Measurements from ENCODE around the gene ROR2.

The ROR2 gene

GRCh38 chr9:91867740-91868139 lies 82.3 kb downstream of the ROR2 start:
- Mint-ChIP-seq H3K4me3 (no peak overlapping the region), H3K4me1 (no peaks in the 10 kb centered on the region), H3K27me3 (peaks cover 14% of the 10 kb centered on the region), H3K36me3 (ENCODE audit: low read depth) (no peaks in the 10 kb centered on the region), H3K27ac (no peak overlapping the region), H3K9me3 (no peaks in the 10 kb centered on the region)
- DNase-seq: no peak
- ATAC-seq: no peak

- Mint-ChIP-seq H3K36me3 (ENCODE audit: low read depth) (no peaks in the 10 kb centered on the region), H3K27ac (no peak overlapping the region), H3K27me3 (peaks cover 14% of the 10 kb centered on the region), H3K4me1 (no peaks in the 10 kb centered on the region), H3K9me3 (no peaks in the 10 kb centered on the region), H3K4me3 (no peak overlapping the region)
- DNase-seq (no peak), ATAC-seq (no peak)
These were observed 85.0 kb downstream of the ROR2 start for GRCh38 chr9:91865041-91865440.

GRCh38 chr9:91864380-91864779 lies 85.6 kb downstream of the ROR2 start:
- Mint-ChIP-seq H3K4me3 (no peak overlapping the region), H3K4me1 (no peaks in the 10 kb centered on the region), H3K27ac (no peak overlapping the region), H3K9me3 (no peaks in the 10 kb centered on the region), H3K36me3 (ENCODE audit: low read depth) (no peaks in the 10 kb centered on the region), H3K27me3 (peaks cover 14% of the 10 kb centered on the region)
- ATAC-seq (no peak), DNase-seq (no peak)

GRCh38 chr9:91863469-91863868 lies 86.6 kb downstream of the ROR2 start:
- no peaks in the 10 kb centered on the region for H3K4me1 Mint-ChIP-seq
- H3K4me3 Mint-ChIP-seq: no peak overlapping the region
- no peak for DNase-seq
- H3K36me3 Mint-ChIP-seq (ENCODE audit: low read depth): no peaks in the 10 kb centered on the region
- ATAC-seq: no peak
- H3K27me3 Mint-ChIP-seq: peaks cover 11% of the 10 kb centered on the region
- H3K9me3 Mint-ChIP-seq: no peaks in the 10 kb centered on the region
- H3K27ac Mint-ChIP-seq: no peak overlapping the region

GRCh38 chr9:91858213-91859030 lies 91.6 kb downstream of the ROR2 start:
- Mint-ChIP-seq H3K4me1 (no peaks in the 10 kb centered on the region), H3K36me3 (ENCODE audit: low read depth) (no peaks in the 10 kb centered on the region), H3K9me3 (no peaks in the 10 kb centered on the region), H3K27ac (no peak overlapping the region), H3K4me3 (no peak overlapping the region), H3K27me3 (no peaks in the 10 kb centered on the region)
- no peak for DNase-seq
- no peak for ATAC-seq

- Mint-ChIP-seq H3K27me3 (no peaks in the 10 kb centered on the region), H3K9me3 (no peaks in the 10 kb centered on the region), H3K36me3 (ENCODE audit: low read depth) (no peaks in the 10 kb centered on the region), H3K4me3 (no peak overlapping the region), H3K4me1 (no peaks in the 10 kb centered on the region), H3K27ac (no peak overlapping the region)
- no peak for ATAC-seq
- no peak for DNase-seq
These were observed 92.5 kb downstream of the ROR2 start for GRCh38 chr9:91857291-91858212.

GRCh38 chr9:91856419-91856818 lies 93.6 kb downstream of the ROR2 start:
- ATAC-seq (peak; percentile 62), DNase-seq (no peak)
- H3K4me1 Mint-ChIP-seq: no peaks in the 10 kb centered on the region
- no peaks in the 10 kb centered on the region for H3K27me3 Mint-ChIP-seq
- no peaks in the 10 kb centered on the region for H3K36me3 Mint-ChIP-seq (ENCODE audit: low read depth)
- H3K27ac Mint-ChIP-seq: no peak overlapping the region
- H3K4me3 Mint-ChIP-seq: no peak overlapping the region
- H3K9me3 Mint-ChIP-seq: no peaks in the 10 kb centered on the region

- H3K27me3 Mint-ChIP-seq: no peaks in the 10 kb centered on the region
- ATAC-seq (no peak), DNase-seq (no peak)
- no peaks in the 10 kb centered on the region for H3K36me3 Mint-ChIP-seq (ENCODE audit: low read depth)
- H3K4me1 Mint-ChIP-seq: no peaks in the 10 kb centered on the region
- no peaks in the 10 kb centered on the region for H3K9me3 Mint-ChIP-seq
- H3K27ac Mint-ChIP-seq: no peak overlapping the region
- H3K4me3 Mint-ChIP-seq: no peak overlapping the region
These were observed 94.8 kb downstream of the ROR2 start for GRCh38 chr9:91855196-91855595.

- ATAC-seq (no peak), DNase-seq (no peak)
- Mint-ChIP-seq H3K27ac (no peak overlapping the region), H3K4me1 (no peaks in the 10 kb centered on the region), H3K36me3 (ENCODE audit: low read depth) (no peaks in the 10 kb centered on the region), H3K4me3 (no peak overlapping the region), H3K9me3 (no peaks in the 10 kb centered on the region), H3K27me3 (no peaks in the 10 kb centered on the region)
These were observed 97.2 kb downstream of the ROR2 start for GRCh38 chr9:91852801-91853347.

- Mint-ChIP-seq H3K27ac (no peak overlapping the region), H3K9me3 (no peaks in the 10 kb centered on the region), H3K36me3 (ENCODE audit: low read depth) (no peaks in the 10 kb centered on the region), H3K4me1 (peaks cover 6% of the 10 kb centered on the region), H3K4me3 (no peak overlapping the region), H3K27me3 (no peaks in the 10 kb centered on the region)
- DNase-seq (no peak), ATAC-seq (no peak)
These were observed 100.3 kb downstream of the ROR2 start for GRCh38 chr9:91849694-91850093.

GRCh38 chr9:91848146-91848545 lies 101.9 kb downstream of the ROR2 start:
- ATAC-seq: no peak

GRCh38 chr9:91847581-91848091 lies 102.4 kb downstream of the ROR2 start:
- no peak overlapping the region for H3K27ac Mint-ChIP-seq
- H3K36me3 Mint-ChIP-seq (ENCODE audit: low read depth): no peaks in the 10 kb centered on the region
- DNase-seq (no peak), ATAC-seq (no peak)
- H3K4me1 Mint-ChIP-seq: peaks cover 6% of the 10 kb centered on the region
- peaks cover 1% of the 10 kb centered on the region for H3K27me3 Mint-ChIP-seq
- no peak overlapping the region for H3K4me3 Mint-ChIP-seq
- no peaks in the 10 kb centered on the region for H3K9me3 Mint-ChIP-seq

More at GRCh38 chr9:91848146-91848545, 101.9 kb downstream of the ROR2 start:
- peaks cover 6% of the 10 kb centered on the region for H3K4me1 Mint-ChIP-seq
- H3K9me3 Mint-ChIP-seq: no peaks in the 10 kb centered on the region
- no peaks in the 10 kb centered on the region for H3K27me3 Mint-ChIP-seq
- H3K27ac Mint-ChIP-seq: no peak overlapping the region
- no peak for DNase-seq
- H3K4me3 Mint-ChIP-seq: no peak overlapping the region
- no peaks in the 10 kb centered on the region for H3K36me3 Mint-ChIP-seq (ENCODE audit: low read depth)

- Mint-ChIP-seq H3K4me1 (peaks cover 6% of the 10 kb centered on the region), H3K27me3 (peaks cover 10% of the 10 kb centered on the region), H3K4me3 (no peak overlapping the region), H3K36me3 (ENCODE audit: low read depth) (no peaks in the 10 kb centered on the region), H3K27ac (no peak overlapping the region), H3K9me3 (no peaks in the 10 kb centered on the region)
- no peak for ATAC-seq
- no peak for DNase-seq
These were observed 104.1 kb downstream of the ROR2 start for GRCh38 chr9:91845879-91846278.

GRCh38 chr9:91844701-91845291 lies 105.2 kb downstream of the ROR2 start:
- H3K4me1 Mint-ChIP-seq: peaks cover 6% of the 10 kb centered on the region
- no peaks in the 10 kb centered on the region for H3K9me3 Mint-ChIP-seq
- DNase-seq (no peak), ATAC-seq (no peak)
- H3K27me3 Mint-ChIP-seq: peaks cover 12% of the 10 kb centered on the region
- H3K36me3 Mint-ChIP-seq (ENCODE audit: low read depth): no peaks in the 10 kb centered on the region
- H3K27ac Mint-ChIP-seq: no peak overlapping the region
- no peak overlapping the region for H3K4me3 Mint-ChIP-seq
